DOHH2 (cell line): ENCODE results near the gene LEF1.
A peak's percentile ranks its signal among the peaks of the same experiment; 100 is the strongest.
"Not testable (repeated sequence)": the region's sequence is repeated elsewhere in the genome, so short reads cannot be mapped to it uniquely, and the experiment has no call there.

Source experiments
- H3F3A ChIP-seq: fragments of 200-600 bp; sonication (generic), shearing (Covaris generic); 2 replicates; pipeline ENCODE4 v1.6.0; 2016; ENCODE audit warnings: antibody characterized with exemption, mild to moderate bottlenecking; ENCODE audit not compliant: control insufficient read depth, insufficient read depth
- H3K27ac ChIP-seq: fragments of 200-600 bp; sonication (generic); 2 replicates; pipeline ENCODE4 v1.5.1; 2014; ENCODE audit warnings: low read depth, mild to moderate bottlenecking, low read length, moderate library complexity
- H3K27me3 ChIP-seq: fragments of 200-600 bp; sonication (generic); 2 replicates; pipeline ENCODE4 v1.6.1; 2014; ENCODE audit warnings: mild to moderate bottlenecking, low read length, mixed read lengths; ENCODE audit not compliant: control insufficient read depth
- H3K36me3 ChIP-seq: fragments of 200-600 bp; sonication (generic); 2 replicates; pipeline ENCODE4 v1.6.1; 2014; ENCODE audit warnings: mild to moderate bottlenecking, low read length, moderate library complexity, mixed read lengths; ENCODE audit not compliant: control insufficient read depth
- H3K4me1 ChIP-seq: fragments of 200-600 bp; sonication (generic); 2 replicates; pipeline ENCODE4 v1.6.1; 2014; ENCODE audit warnings: mild to moderate bottlenecking, low read length, mixed read lengths; ENCODE audit not compliant: control insufficient read depth
- H3K4me2 ChIP-seq: fragments of 200-600 bp; sonication (generic); 2 replicates; pipeline ENCODE4 v1.6.0; 2014; ENCODE audit warnings: mild to moderate bottlenecking, low read length, moderate library complexity
- H3K4me3 ChIP-seq: fragments of 200-600 bp; sonication (generic); 2 replicates; pipeline ENCODE4 v1.5.1; 2014; ENCODE audit warnings: mild to moderate bottlenecking, low read length, mixed read lengths
- H3K79me2 ChIP-seq: fragments of 200-600 bp; sonication (generic); 2 replicates; pipeline ENCODE4 v1.6.1; 2014; ENCODE audit warnings: mild to moderate bottlenecking, low read length, mixed read lengths; ENCODE audit not compliant: control insufficient read depth
- H3K9me2 ChIP-seq: fragments of 200-600 bp; sonication (generic); replicated peaks from 2 replicates; pipeline ENCODE4 v1.6.1; 2014; ENCODE audit warnings: mild to moderate bottlenecking, low read length, mixed read lengths; ENCODE audit not compliant: control insufficient read depth
- H3K9me3 ChIP-seq: fragments of 200-600 bp; sonication (generic); 2 replicates; pipeline ENCODE4 v1.6.1; 2014; ENCODE audit warnings: antibody characterized with exemption, low read length, mixed read lengths; ENCODE audit not compliant: control insufficient read depth, insufficient read depth
- H4K20me1 ChIP-seq: fragments of 200-600 bp; sonication (generic); 2 replicates; pipeline ENCODE4 v1.6.0; 2014; ENCODE audit warnings: low read depth, mild to moderate bottlenecking, antibody characterized with exemption, low read length, moderate library complexity; ENCODE audit not compliant: control insufficient read depth, insufficient read depth
- EZH2phosphoT487 ChIP-seq: fragments of 200-600 bp; sonication (generic); IDR thresholded peaks from 2 replicates; pipeline ENCODE4 v1.6.1; 2017; ENCODE audit warnings: borderline replicate concordance, mild to moderate bottlenecking, antibody characterized with exemption, low read length, moderate library complexity, mixed read lengths
- TF ChIP-seq, protein P1 (sequence below): fragments of 200-600 bp; sonication (generic); IDR thresholded peaks from one replicate; pipeline ENCODE4 v1.5.1; 2014; ENCODE audit warnings: antibody characterized with exemption, mild to moderate bottlenecking, low read depth, low read length; ENCODE audit not compliant: poor library complexity, severe bottlenecking

Gene LEF1

DNA sequence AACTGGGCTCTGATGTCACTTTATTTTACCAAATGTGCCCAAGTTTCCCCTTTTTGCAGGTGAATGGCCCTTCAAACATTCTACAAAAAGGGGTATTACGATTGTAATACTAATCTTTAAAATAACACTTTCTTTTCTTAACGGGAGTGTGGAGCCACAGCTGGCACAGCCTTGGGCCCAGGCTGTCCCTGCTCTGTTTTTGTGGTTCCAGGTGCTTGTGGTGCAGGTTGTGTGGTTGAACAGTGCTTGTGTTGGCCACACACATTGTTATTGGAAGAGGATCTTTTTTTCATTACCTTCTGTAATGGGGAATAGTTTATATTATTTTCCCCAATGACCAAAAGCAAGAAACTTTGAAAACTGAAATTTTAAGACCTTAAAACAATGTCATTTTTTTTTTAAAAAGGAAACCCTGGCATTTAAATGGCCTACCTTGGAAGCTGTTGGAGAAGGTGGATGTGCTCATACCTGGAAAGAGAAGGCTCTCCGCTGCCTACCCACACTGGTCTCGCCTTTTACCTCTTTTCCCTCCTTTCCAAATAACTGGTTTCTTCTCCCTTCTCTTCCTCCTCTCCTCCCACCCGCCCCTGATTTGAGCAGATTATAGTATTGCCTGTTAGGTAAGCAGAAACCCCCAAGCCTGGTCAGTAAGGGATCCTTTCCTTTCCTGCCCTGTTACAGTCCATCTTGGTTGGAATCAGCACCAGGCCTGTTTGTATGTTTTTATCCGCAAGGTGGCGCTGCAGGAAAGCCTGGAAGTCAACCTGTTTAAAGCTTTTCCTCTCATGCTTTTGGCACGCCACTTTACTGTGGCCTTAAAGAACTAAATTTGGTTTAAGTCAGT is 150.5 kb downstream of the LEF1 start:
- H3K27me3 ChIP-seq = no peaks in the 10 kb centered on the region
- no peaks in the 10 kb centered on the region for H3K9me2 ChIP-seq
- no peaks in the 10 kb centered on the region for H3K4me1 ChIP-seq
- TF ChIP-seq EZH2phosphoT487 = no peak
- TF ChIP-seq, protein P1, sequence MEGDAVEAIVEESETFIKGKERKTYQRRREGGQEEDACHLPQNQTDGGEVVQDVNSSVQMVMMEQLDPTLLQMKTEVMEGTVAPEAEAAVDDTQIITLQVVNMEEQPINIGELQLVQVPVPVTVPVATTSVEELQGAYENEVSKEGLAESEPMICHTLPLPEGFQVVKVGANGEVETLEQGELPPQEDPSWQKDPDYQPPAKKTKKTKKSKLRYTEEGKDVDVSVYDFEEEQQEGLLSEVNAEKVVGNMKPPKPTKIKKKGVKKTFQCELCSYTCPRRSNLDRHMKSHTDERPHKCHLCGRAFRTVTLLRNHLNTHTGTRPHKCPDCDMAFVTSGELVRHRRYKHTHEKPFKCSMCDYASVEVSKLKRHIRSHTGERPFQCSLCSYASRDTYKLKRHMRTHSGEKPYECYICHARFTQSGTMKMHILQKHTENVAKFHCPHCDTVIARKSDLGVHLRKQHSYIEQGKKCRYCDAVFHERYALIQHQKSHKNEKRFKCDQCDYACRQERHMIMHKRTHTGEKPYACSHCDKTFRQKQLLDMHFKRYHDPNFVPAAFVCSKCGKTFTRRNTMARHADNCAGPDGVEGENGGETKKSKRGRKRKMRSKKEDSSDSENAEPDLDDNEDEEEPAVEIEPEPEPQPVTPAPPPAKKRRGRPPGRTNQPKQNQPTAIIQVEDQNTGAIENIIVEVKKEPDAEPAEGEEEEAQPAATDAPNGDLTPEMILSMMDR = peak; percentile 87
- H3K79me2 ChIP-seq = no peaks in the 10 kb centered on the region
- no peak overlapping the region for H3K4me3 ChIP-seq
- H3K36me3 ChIP-seq = peaks cover 74% of the 10 kb centered on the region
- no peaks in the 10 kb centered on the region for H3F3A ChIP-seq
- H3K9me3 ChIP-seq = no peaks in the 10 kb centered on the region
- no peak overlapping the region for H3K4me2 ChIP-seq
- H3K27ac ChIP-seq = no peak overlapping the region
- H4K20me1 ChIP-seq = no peaks in the 10 kb centered on the region

DNA sequence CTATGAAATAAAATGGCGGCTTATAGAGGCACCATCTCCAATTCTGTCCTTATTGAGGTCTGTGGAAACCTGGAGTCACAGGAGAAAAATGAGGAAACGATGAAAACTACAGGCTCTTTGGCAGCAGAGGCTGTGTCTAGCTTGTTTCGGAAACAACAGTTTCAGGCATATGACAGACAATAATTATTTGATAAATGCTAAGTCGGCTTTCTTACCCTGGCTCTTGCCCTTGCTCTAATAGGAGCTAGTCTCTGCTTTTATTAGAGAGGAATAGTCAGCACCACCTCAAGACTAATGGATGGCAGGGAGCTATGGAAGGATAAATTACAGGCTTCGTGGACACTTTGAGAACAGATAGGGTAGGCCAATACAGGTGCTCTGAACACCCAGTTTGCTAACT is 154.8 kb downstream of the LEF1 start:
- TF ChIP-seq, protein P1 = no peak
- TF ChIP-seq EZH2phosphoT487 = no peak
- no peaks in the 10 kb centered on the region for H3K9me3 ChIP-seq

DNA sequence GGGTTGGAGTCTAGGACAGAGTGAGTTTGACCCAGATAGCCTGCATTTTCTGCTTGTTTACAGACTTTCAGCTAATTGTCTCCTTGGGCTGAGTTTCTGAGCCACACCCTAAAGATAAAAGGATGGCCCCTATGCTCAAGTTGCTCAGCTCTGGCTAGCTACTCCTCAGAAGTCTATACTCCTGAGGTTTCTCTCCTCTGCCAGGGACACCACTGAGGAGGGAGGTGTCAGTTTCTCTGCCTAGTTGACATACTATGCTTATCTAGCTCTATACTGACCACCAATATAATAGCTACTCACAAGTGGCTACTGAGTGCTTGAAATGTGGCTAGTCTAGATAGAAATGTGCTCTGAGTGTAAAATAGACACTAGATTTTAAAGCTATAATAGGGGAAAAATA is 155.4 kb downstream of the LEF1 start:
- TF ChIP-seq, protein P1 = no peak
- no peak for TF ChIP-seq EZH2phosphoT487
- H3F3A ChIP-seq = no peaks in the 10 kb centered on the region
- H3K4me1 ChIP-seq = no peaks in the 10 kb centered on the region
- no peak overlapping the region for H3K4me3 ChIP-seq
- no peaks in the 10 kb centered on the region for H3K9me2 ChIP-seq
- no peaks in the 10 kb centered on the region for H4K20me1 ChIP-seq
- H3K9me3 ChIP-seq = no peaks in the 10 kb centered on the region
- H3K79me2 ChIP-seq = peaks cover 10% of the 10 kb centered on the region
- peaks cover 63% of the 10 kb centered on the region for H3K36me3 ChIP-seq
- H3K4me2 ChIP-seq = no peak overlapping the region
- no peak overlapping the region for H3K27ac ChIP-seq
- H3K27me3 ChIP-seq = no peaks in the 10 kb centered on the region

More for the DNA sequence above, 154.8 kb downstream of the LEF1 start:
- Histone ChIP-seq H3K27ac (no peak overlapping the region), H3K27me3 (no peaks in the 10 kb centered on the region), H3K36me3 (peaks cover 67% of the 10 kb centered on the region), H3K79me2 (peaks cover 4% of the 10 kb centered on the region), H3K9me2 (no peaks in the 10 kb centered on the region), H3K4me1 (no peaks in the 10 kb centered on the region), H3F3A (no peaks in the 10 kb centered on the region), H4K20me1 (no peaks in the 10 kb centered on the region), H3K4me3 (no peak overlapping the region), H3K4me2 (no peak overlapping the region)

DNA sequence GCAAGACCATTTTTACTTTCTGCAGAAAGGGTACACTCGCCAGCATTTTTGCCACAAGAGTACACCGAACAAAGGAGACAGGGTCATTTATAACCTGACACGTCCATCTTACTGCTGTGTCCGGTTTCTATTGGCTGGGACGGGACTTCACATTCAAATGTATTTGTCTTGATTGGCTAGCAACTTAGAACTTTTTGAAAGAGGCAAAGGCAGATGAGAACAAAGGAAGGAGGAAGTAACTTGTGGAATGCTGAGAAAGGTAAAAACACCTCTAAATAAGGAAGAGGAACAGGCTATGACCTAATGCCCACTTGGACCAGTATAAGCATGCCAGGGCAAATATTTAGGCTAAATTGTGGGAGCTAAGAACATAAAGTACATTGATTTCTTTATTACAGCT is 156.3 kb downstream of the LEF1 start:
- H3K9me3 ChIP-seq, H3K4me2 ChIP-seq, H3K4me1 ChIP-seq, H3K4me3 ChIP-seq, H3K9me2 ChIP-seq, H4K20me1 ChIP-seq, H3F3A ChIP-seq, H3K27me3 ChIP-seq, H3K27ac ChIP-seq: not testable (repeated sequence)
- Histone ChIP-seq H3K79me2 (peaks cover 20% of the 10 kb centered on the region), H3K36me3 (peaks cover 67% of the 10 kb centered on the region)
